Astrocyte of the spinal cord (primary cell): ENCODE results near the gene PLCD3.

ENCODE experiments used
- DNase-seq: peaks from one replicate; pipeline ENCODE4 v3.0.0; 2011; ENCODE audit warnings: low read depth, low spot score
- H3K4me3 ChIP-seq: 2 replicates; pipeline ENCODE4 v1.5.1; 2011; ENCODE audit warnings: low read depth, mild to moderate bottlenecking, low read length, moderate library complexity
- in situ Hi-C: cut with HindIII; loops from 2 replicates; pipeline ENCODE4 v1.10.0; 2017; ENCODE audit warnings: low sequenced_read_pairs
- TF ChIP-seq, protein P1 (sequence below): IDR thresholded peaks from 2 replicates; pipeline ENCODE4 v1.5.1; 2012; ENCODE audit warnings: low read depth, mild to moderate bottlenecking, low read length, inconsistent platforms

The PLCD3 gene

DNA sequence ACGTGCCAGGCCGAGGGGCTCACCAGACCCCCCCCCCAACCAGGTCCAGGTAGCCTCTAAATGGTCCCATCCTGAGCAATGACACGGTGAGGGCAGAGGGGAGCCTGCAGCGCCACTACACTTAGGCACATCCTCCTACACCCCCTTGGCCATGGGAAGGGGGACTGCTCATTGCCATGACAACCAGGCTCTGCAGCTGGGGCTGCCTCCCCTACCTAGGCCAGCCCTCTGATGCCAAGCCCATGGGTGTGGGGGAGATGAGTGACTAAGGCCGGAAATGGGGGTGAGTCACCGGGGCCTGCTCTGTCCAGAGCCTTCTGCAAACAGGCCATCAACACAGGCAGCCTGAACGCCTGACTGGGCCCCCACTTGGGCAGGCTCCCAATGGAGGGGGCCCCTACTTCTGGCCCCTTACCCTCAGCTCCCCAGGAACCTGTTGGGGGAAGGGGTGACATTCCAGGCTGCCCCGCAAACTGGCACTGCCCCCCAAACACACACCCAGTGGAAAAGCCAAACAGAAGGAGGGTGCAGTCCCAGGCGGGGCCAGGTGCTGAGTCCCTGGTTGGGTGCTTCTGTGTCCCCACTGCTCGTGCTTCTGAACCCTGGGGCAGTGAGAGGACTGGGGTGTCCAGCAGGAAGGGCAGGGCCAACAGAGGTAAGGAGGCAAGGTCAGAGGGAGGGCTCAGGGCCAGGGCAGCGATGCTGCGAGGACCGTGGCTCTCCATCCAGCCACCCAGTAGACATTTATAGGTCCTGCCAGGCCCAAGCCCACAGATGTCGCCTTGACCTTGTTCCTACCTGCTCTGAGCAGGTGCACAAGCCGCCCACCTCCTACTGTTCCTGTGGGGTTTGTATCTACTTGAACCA is 8.2 kb downstream of the PLCD3 start:
- in situ Hi-C loops, result no loop called here
- DNase-seq, result peak; percentile 88

DNA sequence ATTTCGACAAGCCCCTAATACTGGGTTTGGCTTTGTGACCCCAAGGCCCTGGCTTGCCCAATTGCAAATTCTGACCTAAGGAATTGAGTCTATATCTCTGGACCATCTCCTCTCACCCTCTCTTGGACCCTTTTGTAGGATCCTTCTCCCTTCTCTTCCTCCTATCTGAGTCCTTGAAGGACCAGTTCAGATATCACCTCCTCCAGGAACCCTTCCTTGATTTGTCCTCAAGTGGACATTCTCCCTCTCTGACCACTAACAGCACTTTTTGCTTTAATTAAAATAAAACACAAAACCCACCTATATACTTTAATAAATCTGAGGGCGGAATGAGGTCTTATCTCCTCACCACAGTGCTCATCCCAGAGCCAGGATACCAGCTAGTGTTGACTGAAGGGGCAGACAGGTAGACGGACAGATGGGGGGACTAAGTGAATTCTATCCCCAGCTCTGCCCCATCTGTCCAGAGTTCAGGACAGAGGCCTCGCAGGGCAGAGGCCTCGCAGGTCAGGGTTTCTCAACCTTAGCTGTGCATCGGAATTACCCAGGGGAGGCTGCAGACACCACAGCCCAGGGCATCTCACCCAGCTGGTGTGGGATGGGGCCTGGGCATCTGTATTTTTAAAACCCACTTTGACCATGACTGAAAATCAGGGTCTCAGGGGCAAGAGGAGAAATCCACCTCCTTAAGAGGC is 9.1 kb downstream of the PLCD3 start:
- TF ChIP-seq, protein P1, sequence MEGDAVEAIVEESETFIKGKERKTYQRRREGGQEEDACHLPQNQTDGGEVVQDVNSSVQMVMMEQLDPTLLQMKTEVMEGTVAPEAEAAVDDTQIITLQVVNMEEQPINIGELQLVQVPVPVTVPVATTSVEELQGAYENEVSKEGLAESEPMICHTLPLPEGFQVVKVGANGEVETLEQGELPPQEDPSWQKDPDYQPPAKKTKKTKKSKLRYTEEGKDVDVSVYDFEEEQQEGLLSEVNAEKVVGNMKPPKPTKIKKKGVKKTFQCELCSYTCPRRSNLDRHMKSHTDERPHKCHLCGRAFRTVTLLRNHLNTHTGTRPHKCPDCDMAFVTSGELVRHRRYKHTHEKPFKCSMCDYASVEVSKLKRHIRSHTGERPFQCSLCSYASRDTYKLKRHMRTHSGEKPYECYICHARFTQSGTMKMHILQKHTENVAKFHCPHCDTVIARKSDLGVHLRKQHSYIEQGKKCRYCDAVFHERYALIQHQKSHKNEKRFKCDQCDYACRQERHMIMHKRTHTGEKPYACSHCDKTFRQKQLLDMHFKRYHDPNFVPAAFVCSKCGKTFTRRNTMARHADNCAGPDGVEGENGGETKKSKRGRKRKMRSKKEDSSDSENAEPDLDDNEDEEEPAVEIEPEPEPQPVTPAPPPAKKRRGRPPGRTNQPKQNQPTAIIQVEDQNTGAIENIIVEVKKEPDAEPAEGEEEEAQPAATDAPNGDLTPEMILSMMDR, result no peak
- no peak overlapping the region for H3K4me3 ChIP-seq
- no peak for DNase-seq
- in situ Hi-C loops, result no loop called here

More for the DNA sequence above, 8.2 kb downstream of the PLCD3 start:
- H3K4me3 ChIP-seq, result no peak overlapping the region
- TF ChIP-seq, protein P1, result no peak

DNA sequence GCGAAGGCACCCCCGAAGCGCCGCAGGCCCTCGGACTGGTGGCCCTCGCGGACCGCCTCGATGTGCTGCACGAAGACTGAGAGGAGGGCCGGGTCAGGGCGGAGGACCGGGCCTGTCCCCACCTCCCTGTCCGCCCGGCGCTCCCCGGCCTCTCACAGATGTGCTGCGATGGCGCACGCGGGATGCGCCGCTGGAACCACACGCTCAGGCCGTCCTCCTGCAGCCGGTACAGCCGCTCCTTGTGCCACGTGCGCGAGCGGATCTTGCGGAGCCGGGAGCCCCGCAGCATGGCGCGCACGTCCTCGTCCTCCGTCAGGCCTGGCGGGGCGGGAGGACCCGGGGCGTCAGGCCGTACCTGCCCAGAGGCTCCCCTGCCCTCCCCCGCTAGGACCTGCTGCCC is 11.3 kb downstream of the PLCD3 start:
- DNase-seq, result no peak
- TF ChIP-seq, protein P1, result no peak
- H3K4me3 ChIP-seq, result no peak overlapping the region
- in situ Hi-C loops, result no loop called here

DNA sequence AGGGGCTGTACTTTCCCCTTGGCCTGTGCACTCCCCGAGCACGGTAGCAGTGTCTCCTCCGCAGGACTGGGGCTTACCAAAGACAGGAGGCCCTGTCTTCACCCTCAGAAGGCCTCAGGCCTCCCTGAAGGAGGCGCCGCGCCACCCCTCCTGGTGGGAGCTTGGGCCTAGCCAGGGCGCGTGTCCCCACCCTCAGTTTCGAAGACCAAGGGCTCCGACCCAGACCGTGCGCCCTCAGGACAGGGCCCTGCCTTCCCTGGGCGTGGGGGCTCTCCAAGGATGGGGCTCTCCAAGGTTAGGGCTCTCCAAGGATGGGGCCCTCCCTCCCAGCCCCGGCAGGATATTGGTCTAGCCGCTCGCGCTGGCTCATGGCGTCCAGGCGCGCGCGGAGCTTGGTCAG is 11.8 kb downstream of the PLCD3 start:
- TF ChIP-seq, protein P1, result no peak
- H3K4me3 ChIP-seq, result no peak overlapping the region
- in situ Hi-C loops, result no loop called here
- no peak for DNase-seq

DNA sequence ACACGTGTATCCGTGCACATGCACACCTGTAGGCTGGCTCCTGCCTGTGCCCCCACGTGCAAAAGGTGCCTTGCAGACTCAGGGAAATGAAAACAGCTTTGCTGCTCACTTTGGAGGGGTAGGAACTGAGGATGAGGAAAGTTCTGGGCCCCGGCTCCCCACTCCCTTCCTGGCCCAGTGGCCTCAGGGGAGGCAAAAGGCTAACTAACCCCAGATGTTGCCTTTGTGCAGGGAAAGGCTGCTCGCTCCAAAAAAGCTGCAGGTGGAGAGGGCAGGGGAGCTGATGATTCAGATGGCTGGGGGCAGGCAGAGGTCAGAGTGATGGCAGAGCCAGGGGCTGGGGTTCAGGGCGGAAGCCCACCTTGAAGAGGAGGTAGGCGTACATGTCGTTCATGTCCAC is 12.4 kb downstream of the PLCD3 start:
- no peak for DNase-seq
- H3K4me3 ChIP-seq, result no peak overlapping the region
- in situ Hi-C loops, result no loop called here
- TF ChIP-seq, protein P1, result no peak

DNA sequence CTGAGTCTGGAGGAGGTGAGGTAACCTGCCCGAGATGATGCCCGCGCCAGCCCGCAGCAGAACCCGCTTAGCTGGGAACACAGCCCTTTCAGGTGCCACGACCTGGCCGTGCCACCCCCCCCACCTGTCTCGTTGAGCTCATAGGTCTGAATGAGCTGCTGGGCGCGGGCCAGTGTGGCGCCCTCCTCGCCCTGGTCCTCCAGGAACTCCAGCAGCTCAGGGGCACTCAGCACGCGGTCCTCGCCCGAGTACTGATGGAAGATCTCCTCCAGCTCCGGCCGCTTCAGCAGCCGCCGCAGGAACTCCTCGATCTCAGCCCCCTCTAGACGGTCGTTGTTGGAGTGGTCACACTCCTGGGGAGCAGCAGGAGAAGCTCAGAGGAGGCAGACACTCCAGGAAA is 13.6 kb downstream of the PLCD3 start:
- H3K4me3 ChIP-seq, result no peak overlapping the region
- in situ Hi-C loops, result no loop called here
- TF ChIP-seq, protein P1, result no peak
- DNase-seq, result no peak
